Right atrium auricular region (tissue), 2 donors: Measurements from ENCODE around the gene SLC22A17. TPM values are rescaled to one million over a fixed set of nuclear protein-coding genes. Genes with fewer than 3 reads are reported as not detected.
A peak's percentile ranks its signal among the peaks of the same experiment; 100 is the strongest.

ENCODE experiments used
- DNase-seq: peaks from one replicate; pipeline ENCODE4 v3.0.0-alpha.2; 2019; ENCODE audit warnings: low spot score
- H3K27ac ChIP-seq, 2 donors: fragments of 200-600 bp; sonication (generic); 1 replicate in 1 of 2; 2 replicates in 1 of 2; pipeline ENCODE4 v1.5.1; 2016 to 2019
- H3K27me3 ChIP-seq, 2 donors: fragments of 200-600 bp; sonication (generic); one replicate each; pipeline versions ENCODE4 v1.5.1 to v1.6.0; 2017 to 2019
- H3K36me3 ChIP-seq: fragments of 200-600 bp; sonication (generic); one replicate; pipeline ENCODE4 v1.5.1; 2016
- H3K4me1 ChIP-seq, 2 donors: fragments of 200-600 bp; sonication (generic); one replicate each; pipeline versions ENCODE4 v1.5.1 to v1.6.0; 2017 to 2019
- H3K4me3 ChIP-seq, 2 donors: fragments of 200-600 bp; sonication (generic); 1 replicate in 1 of 2; 2 replicates in 1 of 2; pipeline ENCODE4 v1.5.1; 2017 to 2019; ENCODE audit warnings: mild to moderate bottlenecking in 1 of 2, moderate library complexity in 1 of 2
- H3K9me3 ChIP-seq, 2 donors: fragments of 200-600 bp; sonication (generic); one replicate each; pipeline ENCODE4 v1.5.1; 2019
- total RNA-seq, 2 donors: library from RNA; depleted of rRNA; stranded (reverse); fragments of >200 nt; gene quantifications; one replicate each; pipeline ENCODE4 v1.1.0, GENCODE V29; 2016
- TF ChIP-seq, protein P1 (sequence below), 2 donors: fragments of 200-600 bp; sonication (generic); IDR thresholded peaks; one replicate each; pipeline ENCODE4 v1.5.1; 2019; ENCODE audit warnings: antibody characterized with exemption in 2 of 2

The SLC22A17 gene
- total RNA-seq, 2 donors from 2014 or later, result 29.4 to 47.0 TPM

DNA sequence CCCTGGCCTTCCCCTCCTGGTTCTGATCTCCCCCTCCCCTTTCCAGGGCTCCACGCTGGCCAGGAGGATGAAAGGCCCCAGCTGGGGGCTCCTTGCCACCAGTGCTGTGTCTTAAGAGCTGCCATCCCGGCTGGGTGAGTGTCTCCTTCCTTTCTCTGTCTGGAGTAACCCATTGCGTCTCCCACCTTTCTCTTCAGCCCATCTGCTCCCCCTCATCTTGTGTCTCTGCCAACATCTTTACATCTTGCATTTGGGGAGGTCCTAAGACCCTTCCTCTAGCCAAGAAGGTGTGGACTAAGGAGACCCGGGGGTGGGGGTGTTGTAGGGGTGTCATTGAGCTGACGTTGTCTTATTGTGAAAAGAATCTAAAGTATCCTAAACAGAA, 45.5 kb downstream of the SLC22A17 start:
- H3K4me3 ChIP-seq, result peak overlapping the region; percentile 55 to 74
- DNase-seq, result no peak
- H3K9me3 ChIP-seq, result no peaks in the 10 kb centered on the region
- H3K27me3 ChIP-seq, result no peaks in the 10 kb centered on the region
- peak overlapping the region; percentile 86 to 89 for H3K27ac ChIP-seq
- H3K4me1 ChIP-seq, result peaks cover 0 to 39% of the 10 kb centered on the region in 2 donors
- TF ChIP-seq, protein P1, sequence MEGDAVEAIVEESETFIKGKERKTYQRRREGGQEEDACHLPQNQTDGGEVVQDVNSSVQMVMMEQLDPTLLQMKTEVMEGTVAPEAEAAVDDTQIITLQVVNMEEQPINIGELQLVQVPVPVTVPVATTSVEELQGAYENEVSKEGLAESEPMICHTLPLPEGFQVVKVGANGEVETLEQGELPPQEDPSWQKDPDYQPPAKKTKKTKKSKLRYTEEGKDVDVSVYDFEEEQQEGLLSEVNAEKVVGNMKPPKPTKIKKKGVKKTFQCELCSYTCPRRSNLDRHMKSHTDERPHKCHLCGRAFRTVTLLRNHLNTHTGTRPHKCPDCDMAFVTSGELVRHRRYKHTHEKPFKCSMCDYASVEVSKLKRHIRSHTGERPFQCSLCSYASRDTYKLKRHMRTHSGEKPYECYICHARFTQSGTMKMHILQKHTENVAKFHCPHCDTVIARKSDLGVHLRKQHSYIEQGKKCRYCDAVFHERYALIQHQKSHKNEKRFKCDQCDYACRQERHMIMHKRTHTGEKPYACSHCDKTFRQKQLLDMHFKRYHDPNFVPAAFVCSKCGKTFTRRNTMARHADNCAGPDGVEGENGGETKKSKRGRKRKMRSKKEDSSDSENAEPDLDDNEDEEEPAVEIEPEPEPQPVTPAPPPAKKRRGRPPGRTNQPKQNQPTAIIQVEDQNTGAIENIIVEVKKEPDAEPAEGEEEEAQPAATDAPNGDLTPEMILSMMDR (IDR thresholded peaks at IDR 0.05), result no peak
- H3K36me3 ChIP-seq, result peaks cover 29% of the 10 kb centered on the region

DNA sequence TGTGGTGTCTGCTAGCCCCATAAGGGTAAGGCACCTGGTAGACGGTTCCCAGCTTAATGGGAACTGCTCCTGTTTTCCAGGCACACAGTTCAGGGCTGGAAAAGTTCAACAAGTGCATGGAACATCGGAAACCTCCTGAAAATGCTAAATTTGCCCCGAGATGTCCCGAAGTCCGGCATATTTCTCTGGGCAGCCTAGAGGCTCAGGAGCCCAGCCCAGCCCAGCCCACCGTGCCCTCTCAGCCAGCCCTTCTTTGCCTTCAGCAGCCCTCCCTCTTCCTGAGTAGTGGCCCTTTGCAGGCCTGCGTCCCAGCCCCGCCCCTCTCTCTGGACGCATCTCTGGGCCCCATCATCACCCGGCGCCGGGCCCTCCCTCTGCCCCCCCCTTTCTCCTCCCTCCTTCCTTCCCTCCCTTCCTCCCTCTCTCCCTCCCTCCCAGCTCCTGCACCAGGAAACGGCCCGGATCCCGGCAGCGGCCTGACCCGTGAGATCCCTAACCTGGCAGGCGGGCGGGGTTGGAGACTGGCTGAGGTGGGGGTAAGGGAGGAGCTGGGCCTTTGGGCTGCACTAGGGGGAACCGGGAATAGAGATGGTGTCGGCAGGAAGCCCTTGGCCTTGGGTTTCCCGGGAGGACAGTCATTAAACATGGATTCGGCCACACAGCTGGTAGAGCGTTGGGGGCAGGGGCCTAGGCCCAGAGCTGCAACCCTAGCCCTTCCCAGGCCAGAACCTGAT, 46.1 kb downstream of the SLC22A17 start, which contains the start of gene BCL2L2:
BCL2L2 (plus strand) TSS at position 422 of the 734 bp plus-strand sequence. CDS start 935 bp downstream, outside the sequence.
- peak; percentile 93 for DNase-seq
- Histone ChIP-seq H3K36me3 (peaks cover 29% of the 10 kb centered on the region), H3K27ac (peak within 1 kb of the TSS; percentile 86 to 89), H3K27me3 (no peaks in the 10 kb centered on the region), H3K9me3 (no peaks in the 10 kb centered on the region), H3K4me3 (peak within 1 kb of the TSS; percentile 55 to 74), H3K4me1 (peaks cover 0 to 39% of the 10 kb centered on the region in 2 donors)
- TF ChIP-seq, protein P1 (IDR thresholded peaks at IDR 0.05), result no peak

DNA sequence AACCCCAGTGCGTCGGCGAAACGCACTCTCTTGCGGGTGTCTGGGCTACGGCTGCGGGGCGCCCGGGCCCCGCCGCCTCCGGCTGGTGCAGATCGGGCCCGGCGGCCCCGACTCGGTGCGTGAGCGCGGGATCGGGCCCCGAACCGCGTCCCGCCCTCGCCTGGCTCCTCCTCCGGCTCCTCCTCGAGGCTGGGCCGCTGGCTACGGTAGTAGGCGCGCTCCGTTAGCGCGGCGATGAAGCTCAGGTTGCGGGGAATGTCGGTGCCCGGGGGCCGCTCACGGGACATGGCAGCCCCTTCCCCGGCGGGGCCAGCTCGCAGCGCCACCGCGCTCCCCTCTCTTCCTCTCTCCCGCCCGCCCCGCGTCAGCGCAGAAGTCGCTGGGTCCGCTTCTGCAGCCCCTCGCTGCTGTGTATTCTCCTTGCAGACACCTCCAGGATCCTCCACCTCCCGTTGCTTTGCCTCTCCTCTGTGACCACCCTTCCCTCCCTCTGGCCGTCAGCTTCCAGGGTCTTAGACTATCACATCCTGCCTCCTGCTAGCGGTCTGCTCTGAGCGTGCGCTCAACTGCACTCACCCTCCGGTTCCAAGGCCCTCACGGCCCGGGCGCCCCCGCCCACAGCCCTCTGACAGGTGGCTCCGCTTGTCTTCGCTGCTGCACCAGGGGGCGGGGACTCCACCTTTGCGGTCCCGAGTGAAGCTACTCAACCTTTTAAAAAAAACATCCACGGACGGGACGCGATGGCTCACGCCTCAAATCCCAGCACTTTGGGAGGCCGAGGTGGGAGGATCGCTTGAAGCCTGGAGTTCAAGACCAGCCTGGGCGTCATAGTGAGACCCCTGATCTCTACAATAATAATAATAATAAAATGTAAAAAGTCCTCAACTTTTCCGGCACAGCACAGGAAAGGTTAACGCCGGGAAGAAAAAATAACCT, 50.1 kb downstream of the SLC22A17 start, which contains the start of gene PPP1R3E:
PPP1R3E (minus strand) TSS at position 570 of the 936 bp plus-strand sequence; CDS start at position 287, 283 bp downstream.
- H3K4me3 ChIP-seq, result peak within 1 kb of the TSS; percentile 61 to 82
- no peaks in the 10 kb centered on the region for H3K27me3 ChIP-seq
- peak within 1 kb of the TSS; percentile 97 to 99 for H3K27ac ChIP-seq
- TF ChIP-seq, protein P1 (IDR thresholded peaks at IDR 0.05), result no peak
- H3K9me3 ChIP-seq, result no peaks in the 10 kb centered on the region
- no peaks in the 10 kb centered on the region for H3K36me3 ChIP-seq
- H3K4me1 ChIP-seq, result peaks cover 0 to 52% of the 10 kb centered on the region in 2 donors
- peak; percentile 66 for DNase-seq

DNA sequence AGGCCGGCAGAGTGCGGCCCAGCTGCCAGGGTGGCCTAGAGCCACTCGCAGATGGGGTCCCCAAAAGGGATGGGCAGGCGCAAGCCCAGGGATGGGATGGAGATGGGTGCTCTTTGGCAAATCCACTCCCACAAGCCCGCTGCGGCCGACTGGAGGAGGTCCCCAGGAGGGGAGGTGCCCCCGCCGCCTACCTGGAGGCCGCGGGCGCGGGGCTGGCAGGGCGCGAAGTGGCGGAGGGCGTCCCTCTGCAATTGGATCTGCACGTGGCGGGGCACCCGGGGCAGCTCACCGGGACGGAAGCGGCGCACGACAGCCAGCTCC, 50.8 kb downstream of the SLC22A17 start:
- Histone ChIP-seq H3K27ac (peak overlapping the region; percentile 97 to 99), H3K36me3 (no peaks in the 10 kb centered on the region), H3K4me1 (peaks cover 0 to 46% of the 10 kb centered on the region in 2 donors), H3K9me3 (no peaks in the 10 kb centered on the region), H3K27me3 (no peaks in the 10 kb centered on the region), H3K4me3 (peak overlapping the region; percentile 61 to 82)
- no peak for DNase-seq
- TF ChIP-seq, protein P1 (IDR thresholded peaks at IDR 0.05), result no peak

DNA sequence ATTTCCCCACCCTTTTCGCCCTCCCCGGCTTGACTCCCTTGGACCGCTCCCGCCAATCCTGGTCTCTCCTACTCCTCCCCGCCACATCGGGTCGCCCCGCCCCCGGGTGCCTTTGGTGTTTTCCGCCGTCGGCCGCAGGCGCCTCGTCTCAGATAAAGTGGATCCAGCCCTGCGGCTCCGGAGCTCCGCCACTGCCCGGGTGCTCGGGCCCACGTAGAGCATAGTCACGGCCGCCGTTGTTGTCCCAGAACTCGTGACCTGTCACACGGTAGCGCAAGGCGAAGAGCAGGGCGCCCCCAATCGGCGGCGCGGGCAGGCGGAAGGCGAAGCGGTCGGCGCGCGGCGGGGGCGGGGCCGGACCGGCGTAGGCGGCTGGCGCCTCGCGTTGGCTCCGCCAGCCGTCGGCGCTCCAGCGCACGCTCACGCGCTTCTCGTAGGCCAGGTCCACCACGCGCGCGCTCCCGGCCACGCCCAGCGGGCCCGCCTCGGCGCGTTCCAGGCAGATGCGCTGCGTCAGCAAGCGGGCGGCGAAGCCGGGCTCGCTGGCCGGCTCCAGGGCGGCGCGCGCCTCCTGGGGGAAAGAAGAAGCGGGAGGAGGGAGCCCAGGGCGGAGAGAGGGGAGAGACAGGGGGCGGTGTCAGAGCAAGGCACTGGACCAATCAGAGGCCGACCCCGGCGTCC, 51.3 kb downstream of the SLC22A17 start:
- Histone ChIP-seq H3K27me3 (no peaks in the 10 kb centered on the region), H3K36me3 (no peaks in the 10 kb centered on the region), H3K9me3 (no peaks in the 10 kb centered on the region), H3K27ac (peak overlapping the region; percentile 97 to 99), H3K4me1 (peaks cover 0 to 45% of the 10 kb centered on the region in 2 donors), H3K4me3 (peak overlapping the region; percentile 61 to 82)
- peak; percentile 98 for DNase-seq
- TF ChIP-seq, protein P1 (IDR thresholded peaks at IDR 0.05), result peak; percentile 72 to 74
